ENCODE measurements around the gene NOM1. TPM values are rescaled to one million over a fixed set of nuclear protein-coding genes. Genes with fewer than 3 reads are reported as not detected.

Gene NOM1
- total RNA-seq, 2 donors from 2014 or later = 18.4 to 40.6 TPM

GRCh38 chr7:157011333-157012112 is 62.0 kb downstream of the NOM1 start:
- DNase-seq (ENCODE audit: low spot score) = no peak
- Histone ChIP-seq H3K4me3 (peak overlapping the region; percentile 64), H3K27ac (no peak overlapping the region), H3K9me3 (no peaks in the 10 kb centered on the region), H3K4me1 (ENCODE audit: control insufficient read depth in 1 of 2, low read depth in 2 of 2) (peaks cover 0 to 22% of the 10 kb centered on the region in 2 donors), H3K27me3 (replicated peaks; ENCODE audit: insufficient read depth) (peaks cover 15% of the 10 kb centered on the region), H3K36me3 (no peaks in the 10 kb centered on the region)
- ATAC-seq (ENCODE audit: insufficient number of reproducible peaks, low FRiP score, low read depth) = no peak
- TF ChIP-seq CTCF (IDR thresholded peaks at IDR 0.05) = no peak

GRCh38 chr7:157012113-157012547 is 62.6 kb downstream of the NOM1 start:
- Histone ChIP-seq H3K27ac (no peak overlapping the region), H3K9me3 (no peaks in the 10 kb centered on the region), H3K4me3 (no peak overlapping the region), H3K4me1 (ENCODE audit: control insufficient read depth in 1 of 2, low read depth in 2 of 2) (peaks cover 0 to 22% of the 10 kb centered on the region in 2 donors), H3K36me3 (no peaks in the 10 kb centered on the region), H3K27me3 (replicated peaks; ENCODE audit: insufficient read depth) (peaks cover 15% of the 10 kb centered on the region)
- DNase-seq (ENCODE audit: low spot score) (no peak), ATAC-seq (ENCODE audit: insufficient number of reproducible peaks, low FRiP score, low read depth) (no peak)
- no peak for TF ChIP-seq CTCF (IDR thresholded peaks at IDR 0.05)

DNA sequence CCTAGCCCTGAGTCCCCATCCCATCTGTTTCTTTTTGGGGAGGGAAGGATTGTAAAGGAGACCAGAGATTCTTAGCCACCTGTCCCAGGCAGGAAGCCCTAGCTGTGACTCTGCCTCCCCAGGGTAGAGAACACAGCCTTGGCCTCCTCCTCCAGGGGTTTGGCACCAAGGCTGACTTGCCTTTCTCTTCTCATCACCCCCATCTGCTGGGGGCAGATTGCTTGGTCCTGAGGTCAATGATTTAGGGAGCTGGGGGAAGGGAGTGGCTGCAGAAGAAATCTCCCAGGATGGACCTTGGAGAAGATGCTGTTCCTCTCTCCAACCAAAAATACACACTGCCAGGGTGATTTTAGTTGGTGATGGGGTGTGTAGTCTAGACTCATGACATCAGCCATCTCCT is 63.6 kb downstream of the NOM1 start:
- Histone ChIP-seq H3K9me3 (no peaks in the 10 kb centered on the region), H3K36me3 (no peaks in the 10 kb centered on the region), H3K4me1 (ENCODE audit: control insufficient read depth in 1 of 2, low read depth in 2 of 2) (peaks cover 0 to 22% of the 10 kb centered on the region in 2 donors), H3K27me3 (replicated peaks; ENCODE audit: insufficient read depth) (peaks cover 13% of the 10 kb centered on the region), H3K27ac (no peak overlapping the region), H3K4me3 (no peak overlapping the region)
- DNase-seq (ENCODE audit: low spot score) (no peak), ATAC-seq (ENCODE audit: insufficient number of reproducible peaks, low FRiP score, low read depth) (no peak)
- no peak for TF ChIP-seq CTCF (IDR thresholded peaks at IDR 0.05)

GRCh38 chr7:157013602-157014549 is 64.4 kb downstream of the NOM1 start:
- TF ChIP-seq CTCF (IDR thresholded peaks at IDR 0.05) = no peak
- Histone ChIP-seq H3K27ac (no peak overlapping the region), H3K36me3 (no peaks in the 10 kb centered on the region), H3K4me3 (no peak overlapping the region), H3K4me1 (ENCODE audit: control insufficient read depth in 1 of 2, low read depth in 2 of 2) (peaks cover 0 to 22% of the 10 kb centered on the region in 2 donors), H3K27me3 (replicated peaks; ENCODE audit: insufficient read depth) (peaks cover 6% of the 10 kb centered on the region), H3K9me3 (no peaks in the 10 kb centered on the region)
- DNase-seq (ENCODE audit: low spot score) (no peak), ATAC-seq (ENCODE audit: insufficient number of reproducible peaks, low FRiP score, low read depth) (no peak)

Data from thoracic aorta (tissue), 2 donors.